Measurements from ENCODE around the gene ULBP3.

Gene ULBP3

GRCh38 chr6:150050846-150051245, 18.1 kb downstream of the ULBP3 start:
- in situ Hi-C loops (cut with HindIII; ENCODE audit: low pct_ligation_motif_present, low pct_unique_long_range_greater_than_20kb, low sequenced_read_pairs), result no loop called here
- DNase-seq, result no peak

DNA sequence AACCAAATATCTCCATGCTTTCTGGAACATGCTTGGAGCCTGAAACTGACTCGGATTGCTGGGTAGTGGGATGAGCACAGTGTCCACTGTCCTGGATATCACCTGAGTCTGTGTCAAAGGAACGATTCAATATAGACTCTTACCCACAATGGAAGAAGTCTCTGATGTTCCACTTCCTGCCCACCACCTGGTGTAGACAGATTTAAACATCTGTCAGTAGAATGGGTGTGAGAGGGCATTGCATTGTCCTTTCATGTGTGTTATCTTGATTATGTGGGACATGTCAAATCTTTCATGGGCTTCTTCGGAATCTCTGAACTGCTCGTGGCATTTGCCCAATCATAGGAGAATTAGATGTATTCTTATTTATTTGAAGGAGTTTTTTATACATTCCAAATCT, 20.8 kb downstream of the ULBP3 start:
- DNase-seq, result no peak
- in situ Hi-C loops (cut with HindIII; ENCODE audit: low pct_ligation_motif_present, low pct_unique_long_range_greater_than_20kb, low sequenced_read_pairs), result no loop called here

GRCh38 chr6:150046943-150047342, 22.0 kb downstream of the ULBP3 start:
- in situ Hi-C loops (cut with HindIII; ENCODE audit: low pct_ligation_motif_present, low pct_unique_long_range_greater_than_20kb, low sequenced_read_pairs), result no loop called here
- DNase-seq, result no peak

GRCh38 chr6:150044621-150045145, 24.2 kb downstream of the ULBP3 start:
- in situ Hi-C loops (cut with HindIII; ENCODE audit: low pct_ligation_motif_present, low pct_unique_long_range_greater_than_20kb, low sequenced_read_pairs), result no loop called here
- no peak for DNase-seq

DNA sequence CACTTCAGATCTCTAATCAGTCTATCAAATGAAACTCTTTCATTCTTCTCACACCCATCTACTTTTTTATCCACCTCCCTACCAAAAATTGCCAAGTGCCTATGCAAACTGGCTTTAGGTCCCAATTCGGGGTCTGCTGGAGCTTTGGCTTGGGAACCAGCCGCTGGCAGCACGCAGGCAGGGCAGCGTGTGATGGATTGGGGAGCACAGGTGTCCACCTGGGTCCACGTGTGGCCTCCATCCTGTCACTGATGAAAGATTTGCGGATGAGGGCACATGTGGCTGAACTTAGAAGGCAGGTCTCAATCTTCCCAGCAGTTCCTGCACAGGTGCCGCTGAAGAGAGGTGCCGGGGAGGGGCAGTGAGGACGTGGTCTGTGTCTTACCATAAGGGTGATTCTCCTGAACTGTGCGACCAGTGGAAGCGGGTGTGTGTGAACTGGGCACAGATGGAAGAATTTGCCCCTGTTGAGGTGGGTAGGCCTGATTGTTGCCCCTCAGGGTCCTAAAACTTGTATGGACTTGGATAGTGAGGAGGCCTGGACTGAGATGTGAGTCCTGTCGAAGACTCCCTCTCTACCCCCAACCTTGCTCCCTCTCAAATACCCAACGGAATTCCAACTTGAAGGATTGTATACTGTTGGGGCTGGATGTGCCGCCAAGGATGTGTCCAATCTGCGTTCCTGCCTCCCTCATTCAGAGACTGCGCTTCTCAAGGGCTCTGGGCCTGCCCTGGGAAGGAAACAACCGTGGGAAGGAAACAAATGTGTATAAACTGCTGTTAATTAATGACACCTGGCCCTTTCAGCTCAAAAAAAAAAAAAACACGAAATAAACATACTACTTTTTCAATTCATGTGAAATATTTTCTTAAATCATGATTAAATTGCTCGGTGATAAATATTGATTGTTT, 25.2 kb downstream of the ULBP3 start:
- DNase-seq, result no peak
- in situ Hi-C loops (cut with HindIII; ENCODE audit: low pct_ligation_motif_present, low pct_unique_long_range_greater_than_20kb, low sequenced_read_pairs), result no loop called here

- DNase-seq, result no peak
- in situ Hi-C loops (cut with HindIII; ENCODE audit: low pct_ligation_motif_present, low pct_unique_long_range_greater_than_20kb, low sequenced_read_pairs), result no loop called here
Measured at GRCh38 chr6:150043096-150043495, 25.8 kb downstream of the ULBP3 start.

- DNase-seq, result no peak
- in situ Hi-C loops (cut with HindIII; ENCODE audit: low pct_ligation_motif_present, low pct_unique_long_range_greater_than_20kb, low sequenced_read_pairs), result no loop called here
Measured at GRCh38 chr6:150038202-150039062, 30.5 kb downstream of the ULBP3 start.

- in situ Hi-C loops (cut with HindIII; ENCODE audit: low pct_ligation_motif_present, low pct_unique_long_range_greater_than_20kb, low sequenced_read_pairs), result no loop called here
Measured at GRCh38 chr6:150037526-150038201, 31.3 kb downstream of the ULBP3 start.

GRCh38 chr6:150036081-150036480, 32.8 kb downstream of the ULBP3 start:
- in situ Hi-C loops (cut with HindIII; ENCODE audit: low pct_ligation_motif_present, low pct_unique_long_range_greater_than_20kb, low sequenced_read_pairs), result no loop called here
- DNase-seq, result no peak

More at GRCh38 chr6:150037526-150038201, 31.3 kb downstream of the ULBP3 start:
- no peak for DNase-seq

DNA sequence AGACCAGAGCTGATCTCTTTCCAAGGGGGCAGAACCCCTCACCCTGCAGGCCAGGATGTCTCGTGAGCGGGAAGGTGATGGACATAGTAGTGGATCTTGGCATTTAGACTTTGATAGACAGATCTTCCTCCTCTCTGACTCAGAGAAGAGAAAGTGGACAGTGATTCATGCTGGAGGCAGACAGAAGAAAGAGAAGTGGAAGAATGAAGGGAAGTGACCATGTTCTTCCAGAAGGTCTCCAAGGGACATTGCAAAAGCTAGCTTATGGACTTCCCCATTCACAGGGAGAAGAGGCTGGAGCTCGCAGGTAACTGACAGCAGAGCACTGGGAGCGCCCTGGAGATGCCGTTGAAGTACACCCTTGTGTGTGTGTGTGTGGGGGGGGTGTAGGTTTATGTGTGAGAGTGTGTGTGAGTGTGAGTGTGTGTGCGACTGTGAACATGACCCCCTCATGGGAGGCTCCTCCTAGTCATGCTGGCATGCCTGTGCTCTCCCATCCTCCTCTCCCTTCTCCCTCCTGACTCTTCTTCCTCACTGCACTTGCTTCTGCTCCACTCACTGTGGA, 35.6 kb downstream of the ULBP3 start:
- DNase-seq, result no peak
- in situ Hi-C loops (cut with HindIII; ENCODE audit: low pct_ligation_motif_present, low pct_unique_long_range_greater_than_20kb, low sequenced_read_pairs), result no loop called here

DNA sequence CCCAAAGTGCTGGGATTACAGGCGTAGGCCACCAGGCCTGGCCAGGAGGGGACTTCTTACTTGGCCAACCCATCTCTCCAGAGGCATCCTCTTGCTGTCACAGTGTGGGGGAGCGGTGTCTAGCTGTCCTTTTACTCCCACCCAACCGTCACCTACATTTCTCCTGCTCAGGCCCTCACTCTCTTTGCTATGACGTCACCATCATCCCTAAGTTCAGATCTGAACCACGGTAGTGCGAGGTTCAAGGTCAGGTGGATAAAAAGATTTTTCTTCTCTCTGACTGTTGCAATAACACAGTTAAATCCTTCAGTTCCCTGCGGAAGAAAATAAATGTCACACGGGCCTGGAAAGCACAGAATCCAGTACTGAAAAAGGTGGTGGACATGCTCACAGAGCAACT, 36.3 kb downstream of the ULBP3 start:
- in situ Hi-C loops (cut with HindIII; ENCODE audit: low pct_ligation_motif_present, low pct_unique_long_range_greater_than_20kb, low sequenced_read_pairs), result no loop called here
- no peak for DNase-seq

GRCh38 chr6:150030611-150031010, 38.3 kb downstream of the ULBP3 start:
- no peak for DNase-seq
- in situ Hi-C loops (cut with HindIII; ENCODE audit: low pct_ligation_motif_present, low pct_unique_long_range_greater_than_20kb, low sequenced_read_pairs), result no loop called here

DNA sequence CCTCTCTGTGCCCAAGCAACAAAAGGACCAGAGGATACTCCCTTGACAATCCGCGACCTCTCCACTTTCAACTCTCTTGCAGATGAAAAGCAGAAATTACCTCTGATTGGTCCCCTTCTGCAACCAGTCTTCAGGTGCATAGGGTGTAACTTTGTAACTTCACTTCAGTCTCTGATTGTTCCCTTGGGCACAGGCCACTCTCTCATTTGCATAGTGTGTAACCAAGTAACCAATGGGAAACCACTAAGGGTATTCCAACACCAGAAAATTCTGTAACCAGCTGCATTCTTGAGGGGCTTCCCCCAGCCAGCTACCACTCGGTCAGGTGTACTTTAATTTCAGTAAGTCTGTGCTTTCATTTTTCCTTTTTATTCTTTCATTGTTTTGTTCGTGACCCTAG, 39.2 kb downstream of the ULBP3 start:
- in situ Hi-C loops (cut with HindIII; ENCODE audit: low pct_ligation_motif_present, low pct_unique_long_range_greater_than_20kb, low sequenced_read_pairs), result no loop called here
- DNase-seq, result no peak

- in situ Hi-C loops (cut with HindIII; ENCODE audit: low pct_ligation_motif_present, low pct_unique_long_range_greater_than_20kb, low sequenced_read_pairs), result no loop called here
- DNase-seq, result no peak
Measured at GRCh38 chr6:150029276-150029675, 39.6 kb downstream of the ULBP3 start.

DNA sequence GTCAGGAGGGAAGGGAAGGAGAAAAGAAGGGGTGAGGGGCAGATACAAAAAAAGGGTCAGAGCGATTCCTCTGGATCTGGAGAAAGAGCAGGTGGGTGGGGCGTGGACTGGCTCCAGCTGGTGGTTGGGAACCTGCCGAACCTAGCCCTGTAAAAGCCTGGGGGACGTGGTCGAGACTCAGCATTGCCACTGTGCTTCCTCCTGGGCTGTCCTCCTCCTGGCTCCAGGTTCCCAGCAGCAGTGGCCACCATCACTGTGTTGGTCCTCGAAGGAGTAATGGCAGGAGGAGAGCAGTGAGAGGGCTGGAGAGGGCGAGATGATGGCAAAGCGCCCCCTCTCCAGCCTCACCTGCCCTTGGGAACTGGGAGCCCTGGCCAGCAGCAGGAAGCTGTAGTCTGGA, 40.1 kb downstream of the ULBP3 start:
- DNase-seq, result no peak
- in situ Hi-C loops (cut with HindIII; ENCODE audit: low pct_ligation_motif_present, low pct_unique_long_range_greater_than_20kb, low sequenced_read_pairs), result no loop called here

GRCh38 chr6:150027806-150028565, 40.9 kb downstream of the ULBP3 start:
- in situ Hi-C loops (cut with HindIII; ENCODE audit: low pct_ligation_motif_present, low pct_unique_long_range_greater_than_20kb, low sequenced_read_pairs), result no loop called here
- no peak for DNase-seq

GRCh38 chr6:150026976-150027805, 41.7 kb downstream of the ULBP3 start:
- in situ Hi-C loops (cut with HindIII; ENCODE audit: low pct_ligation_motif_present, low pct_unique_long_range_greater_than_20kb, low sequenced_read_pairs), result no loop called here
- no peak for DNase-seq

Data from ACHN (cell line).